ENCODE data around the gene KAT6B. TPM values are rescaled to one million over a fixed set of nuclear protein-coding genes. Genes with fewer than 3 reads are reported as not detected.
A peak's percentile ranks its signal among the peaks of the same experiment; 100 is the strongest.

Gene KAT6B
- total RNA-seq, 1 donor from 2014 or later, result 41.1 TPM

DNA sequence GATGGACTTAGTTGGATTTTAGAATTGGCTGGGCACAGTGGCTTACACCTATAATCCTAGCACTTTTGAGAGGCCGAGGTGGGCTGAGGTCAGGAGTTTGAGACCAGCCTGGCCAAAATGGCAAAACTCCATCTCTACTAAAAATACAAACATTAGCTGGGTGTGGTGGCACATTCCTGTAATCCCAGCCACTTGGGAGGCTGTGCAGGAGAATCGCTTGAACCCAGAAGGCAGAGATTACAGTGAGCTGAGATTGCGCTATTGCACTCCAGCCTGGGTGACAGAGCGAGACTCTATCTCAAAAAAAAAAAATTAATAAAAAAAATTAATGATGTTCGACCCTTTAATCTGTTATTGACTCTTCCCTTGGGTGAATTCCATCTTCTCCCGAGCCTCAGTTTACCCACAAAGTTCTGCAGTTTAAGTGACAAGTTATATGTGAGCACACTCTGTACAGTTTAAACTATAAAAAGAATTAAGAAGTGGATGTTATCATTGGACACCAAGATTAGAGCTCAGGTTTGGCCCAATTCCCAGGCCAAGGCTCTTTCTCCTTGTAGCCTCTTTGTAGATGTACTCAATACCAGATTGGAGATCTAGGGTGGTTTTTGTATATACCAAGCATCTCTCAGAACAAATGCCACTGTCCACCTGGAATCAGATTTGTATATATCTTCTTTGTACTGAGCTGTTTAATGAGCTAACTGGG, 15.0 kb downstream of the KAT6B start:
- H3K4me1 ChIP-seq, result peaks cover 2 to 21% of the 10 kb centered on the region in 2 donors

DNA sequence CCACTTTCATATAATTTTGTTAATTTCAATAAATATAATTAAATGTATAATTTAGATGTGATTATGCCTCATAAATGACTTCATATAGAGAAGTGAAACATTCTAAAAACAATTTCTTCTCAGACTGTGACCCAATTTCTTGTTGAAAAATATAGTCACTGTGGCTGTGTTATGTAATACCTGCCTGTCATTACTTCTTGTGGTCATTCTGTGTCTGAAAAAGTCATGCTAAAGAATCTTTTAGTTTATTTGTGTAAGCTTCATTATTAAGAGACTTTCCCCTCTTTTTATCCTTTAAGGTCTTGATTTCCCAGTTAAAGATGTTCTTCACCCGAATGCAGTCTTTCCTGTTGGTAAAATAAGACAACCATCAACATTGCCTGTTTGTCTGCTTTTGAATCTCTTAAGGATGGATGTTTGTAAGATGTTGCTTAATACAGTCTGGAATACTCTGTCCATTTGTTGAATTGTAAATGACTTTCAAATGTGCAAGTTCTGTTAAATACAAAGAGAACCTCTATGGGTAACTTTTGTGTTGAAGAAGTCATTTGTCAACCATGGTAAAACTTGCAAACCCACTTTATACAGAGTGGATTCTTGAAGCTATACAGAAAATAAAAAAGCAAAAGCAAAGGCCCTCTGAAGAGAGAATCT, 16.0 kb downstream of the KAT6B start:
- TF ChIP-seq, protein P1, sequence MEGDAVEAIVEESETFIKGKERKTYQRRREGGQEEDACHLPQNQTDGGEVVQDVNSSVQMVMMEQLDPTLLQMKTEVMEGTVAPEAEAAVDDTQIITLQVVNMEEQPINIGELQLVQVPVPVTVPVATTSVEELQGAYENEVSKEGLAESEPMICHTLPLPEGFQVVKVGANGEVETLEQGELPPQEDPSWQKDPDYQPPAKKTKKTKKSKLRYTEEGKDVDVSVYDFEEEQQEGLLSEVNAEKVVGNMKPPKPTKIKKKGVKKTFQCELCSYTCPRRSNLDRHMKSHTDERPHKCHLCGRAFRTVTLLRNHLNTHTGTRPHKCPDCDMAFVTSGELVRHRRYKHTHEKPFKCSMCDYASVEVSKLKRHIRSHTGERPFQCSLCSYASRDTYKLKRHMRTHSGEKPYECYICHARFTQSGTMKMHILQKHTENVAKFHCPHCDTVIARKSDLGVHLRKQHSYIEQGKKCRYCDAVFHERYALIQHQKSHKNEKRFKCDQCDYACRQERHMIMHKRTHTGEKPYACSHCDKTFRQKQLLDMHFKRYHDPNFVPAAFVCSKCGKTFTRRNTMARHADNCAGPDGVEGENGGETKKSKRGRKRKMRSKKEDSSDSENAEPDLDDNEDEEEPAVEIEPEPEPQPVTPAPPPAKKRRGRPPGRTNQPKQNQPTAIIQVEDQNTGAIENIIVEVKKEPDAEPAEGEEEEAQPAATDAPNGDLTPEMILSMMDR (IDR thresholded peaks at IDR 0.05), result no peak
- DNase-seq (ENCODE audit: low spot score in 2 of 2), result no peak
- Histone ChIP-seq H3K4me3 (no peak overlapping the region), H3K27me3 (no peaks in the 10 kb centered on the region), H3K4me1 (peaks cover 2 to 21% of the 10 kb centered on the region in 2 donors), H3K36me3 (peaks cover 0 to 11% of the 10 kb centered on the region in 2 donors), H3K27ac (peak overlapping the region in 1 of 2 donors; percentile 24), H3K9me3 (no peaks in the 10 kb centered on the region)
- intact Hi-C loops (cut with DNase I), result no loop called here

More for the DNA sequence above, 15.0 kb downstream of the KAT6B start:
- Histone ChIP-seq H3K27ac (peak overlapping the region in 1 of 2 donors; percentile 46), H3K27me3 (no peaks in the 10 kb centered on the region), H3K36me3 (peaks cover 0 to 11% of the 10 kb centered on the region in 2 donors), H3K9me3 (no peaks in the 10 kb centered on the region), H3K4me3 (no peak overlapping the region)
- intact Hi-C loops (cut with DNase I), result no loop called here
- DNase-seq (ENCODE audit: low spot score in 2 of 2), result no peak
- TF ChIP-seq, protein P1 (IDR thresholded peaks at IDR 0.05), result no peak

DNA sequence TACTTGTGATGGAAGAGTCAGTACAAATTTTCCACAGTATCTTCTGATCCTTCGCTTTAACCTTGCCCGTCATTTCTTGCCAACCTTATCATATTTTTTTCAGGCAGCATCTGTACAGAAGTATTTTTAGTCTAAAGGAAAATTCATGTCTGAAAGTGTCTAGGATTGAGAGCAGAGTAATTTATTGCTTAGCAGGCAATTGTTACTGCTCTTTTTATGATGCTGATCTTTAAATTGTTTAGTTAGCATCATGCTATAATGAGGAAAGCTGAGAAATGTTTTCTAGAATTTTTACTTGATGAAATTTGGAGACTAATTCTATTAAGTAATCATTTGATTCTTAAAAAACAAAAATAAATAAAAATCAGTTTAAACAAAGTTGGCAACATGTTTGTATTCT, 20.6 kb downstream of the KAT6B start:
- H3K9me3 ChIP-seq, result no peaks in the 10 kb centered on the region
- H3K27me3 ChIP-seq, result no peaks in the 10 kb centered on the region
- H3K4me1 ChIP-seq, result peaks cover 0 to 5% of the 10 kb centered on the region in 2 donors
- TF ChIP-seq, protein P1 (IDR thresholded peaks at IDR 0.05), result no peak
- peak overlapping the region; percentile 39 to 50 for H3K27ac ChIP-seq
- DNase-seq (ENCODE audit: low spot score in 2 of 2), result no peak
- no peak overlapping the region for H3K4me3 ChIP-seq
- intact Hi-C loops (cut with DNase I), result no loop called here
- H3K36me3 ChIP-seq, result peaks cover 0 to 11% of the 10 kb centered on the region in 2 donors

DNA sequence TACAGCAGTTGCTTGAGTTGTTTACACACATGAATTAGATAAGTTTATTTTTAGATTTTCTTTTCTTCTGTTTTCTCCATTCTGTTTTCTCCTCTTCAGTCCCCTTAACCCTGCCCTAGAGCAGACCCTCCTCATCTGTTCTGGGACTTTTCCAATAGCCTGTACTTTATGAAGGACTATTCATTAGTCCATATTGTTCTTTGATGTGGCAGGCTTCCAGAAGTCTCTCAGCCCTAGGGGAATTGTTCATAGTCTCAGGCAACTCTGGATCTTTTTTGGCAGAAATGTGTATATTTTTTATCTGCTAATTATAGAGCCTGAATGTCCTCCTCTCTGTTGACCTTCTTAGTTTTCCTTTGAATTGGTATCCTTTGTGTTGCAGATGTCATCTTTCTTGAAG, 25.4 kb downstream of the KAT6B start:
- DNase-seq (ENCODE audit: low spot score in 2 of 2), result no peak
- TF ChIP-seq, protein P1 (IDR thresholded peaks at IDR 0.05), result no peak
- Histone ChIP-seq H3K4me3 (no peak overlapping the region), H3K4me1 (peaks cover 0 to 15% of the 10 kb centered on the region in 2 donors), H3K36me3 (no peaks in the 10 kb centered on the region), H3K9me3 (no peaks in the 10 kb centered on the region), H3K27ac (no peak overlapping the region), H3K27me3 (no peaks in the 10 kb centered on the region)
- intact Hi-C loops (cut with DNase I), result no loop called here

DNA sequence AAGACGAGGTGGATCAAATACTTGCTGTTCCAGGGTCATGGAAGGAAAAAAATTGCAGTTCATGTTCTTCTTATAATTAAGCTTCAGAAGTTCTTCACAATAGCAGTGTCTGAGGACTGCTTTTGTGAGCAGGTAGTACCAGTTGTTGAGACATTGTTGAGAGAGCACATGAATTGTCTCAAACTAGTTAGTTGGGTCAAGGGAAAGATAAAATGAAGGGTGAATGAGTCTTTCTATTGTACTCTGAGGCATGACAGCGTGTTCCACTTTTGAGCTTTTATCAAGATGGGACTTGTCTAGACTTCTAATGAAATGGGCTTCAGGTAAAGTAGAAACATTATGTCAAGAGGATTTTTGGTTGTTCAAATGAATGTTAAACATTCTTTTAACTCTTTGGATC, 26.0 kb downstream of the KAT6B start:
- intact Hi-C loops (cut with DNase I), result no loop called here
- peaks cover 0 to 15% of the 10 kb centered on the region in 2 donors for H3K4me1 ChIP-seq

More for the DNA sequence above, 26.0 kb downstream of the KAT6B start:
- H3K9me3 ChIP-seq, result no peaks in the 10 kb centered on the region
- no peak overlapping the region for H3K27ac ChIP-seq
- no peak for DNase-seq (ENCODE audit: low spot score in 2 of 2)
- H3K4me3 ChIP-seq, result no peak overlapping the region
- H3K36me3 ChIP-seq, result no peaks in the 10 kb centered on the region
- TF ChIP-seq, protein P1 (IDR thresholded peaks at IDR 0.05), result no peak
- H3K27me3 ChIP-seq, result no peaks in the 10 kb centered on the region
